K562 (cell line): ENCODE measurements around the gene AKAP12. TPM values are rescaled to one million over a fixed set of nuclear protein-coding genes. Genes with fewer than 3 reads are reported as not detected.
A peak's percentile ranks its signal among the peaks of the same experiment; 100 is the strongest.

Experiments
- ATAC-seq: fragments of 200-7000 bp; cut with Tn5 transposase; 3 replicates; pipeline ENCODE4 v1.9.1; 2020; ENCODE audit warnings: moderate library complexity
- BruUV-seq: library from RNA; stranded (reverse); fragments of 400-500 nt; replicated peaks from 2 replicates; lab custom pipeline; 2021; lab: Mats Ljungman, UMichigan
- CTCF ChIA-PET: fragments of 300-600 bp; formaldehyde crosslinking; extraction: SDS; loops from one replicate; lab custom pipeline; 2021; ENCODE audit warnings: low intra/inter-chr PET ratio; lab: Yijun Ruan, JAX
- POLR2A ChIA-PET: fragments of 300-600, 350-650 bp; sonication (Branson Sonifier 250); formaldehyde crosslinking; extraction: SDS; loops from one replicate; lab custom pipeline; 2021; ENCODE audit warnings: antibody characterized with exemption, inconsistent platforms; lab: Yijun Ruan, JAX
- DNase-seq, 4 experiments: peaks; one replicate each; pipeline versions ENCODE4 v3.0.0 to v3.0.0-alpha.2; 2011 to 2018; ENCODE audit warnings: low spot score in 3 of 4, mixed read lengths in 3 of 4; ENCODE audit errors: extremely low read depth in 1 of 4
- FAIRE-seq: peaks from 2 replicates; lab custom pipeline; 2011; peaks lifted over from hg19 to GRCh38; lab: Jason Lieb, UNC
- H2AFZ ChIP-seq: 2 replicates; pipeline ENCODE4 v1.6.0; 2011; ENCODE audit warnings: low read depth, low read length, control low read depth, inconsistent platforms
- H3K27ac ChIP-seq: fragments of 200-600 bp; 3 replicates; pipeline ENCODE4 v1.8.0; 2011; ENCODE audit warnings: low read depth, mild to moderate bottlenecking, control low read depth, inconsistent platforms, low read length, moderate library complexity, mixed read lengths; ENCODE audit errors: extremely low read depth
- H3K27me3 ChIP-seq, 2 experiments: fragments of 300-600 bp in 1 of 2; 2 replicates in 1 of 2; 3 replicates in 1 of 2; pipeline versions ENCODE4 v1.6.0 to v1.8.0; 2011; ENCODE audit warnings: inconsistent platforms in 2 of 2, low read length in 2 of 2, mild to moderate bottlenecking in 1 of 2, mixed read lengths in 1 of 2, moderate library complexity in 1 of 2; ENCODE audit not compliant: control insufficient read depth in 2 of 2, insufficient read depth in 2 of 2
- H3K36me3 ChIP-seq: fragments of 300-600 bp; 3 replicates; pipeline ENCODE4 v1.8.0; 2011; ENCODE audit warnings: mild to moderate bottlenecking, low read length, inconsistent platforms; ENCODE audit not compliant: control insufficient read depth, insufficient read depth
- H3K4me1 ChIP-seq, 2 experiments: fragments of 200-600 bp in 1 of 2; replicated peaks in 1 of 2; 2 replicates in 1 of 2; 3 replicates in 1 of 2; pipeline versions ENCODE4 v1.5.1 to v1.8.0; 2011; ENCODE audit warnings: inconsistent platforms in 2 of 2, low read length in 2 of 2, mild to moderate bottlenecking in 1 of 2, mixed read lengths in 1 of 2, moderate library complexity in 1 of 2; ENCODE audit not compliant: control insufficient read depth in 2 of 2, insufficient read depth in 2 of 2
- H3K4me2 ChIP-seq: 2 replicates; pipeline ENCODE4 v1.6.1; 2011; ENCODE audit warnings: low read length, control low read depth, inconsistent platforms, mixed read lengths; ENCODE audit not compliant: insufficient read depth
- H3K4me3 ChIP-seq: fragments of 200-600 bp; sonication (generic), shearing (Covaris generic); 2 replicates; pipeline ENCODE4 v1.5.1; 2016; ENCODE audit warnings: control low read depth, inconsistent platforms
- H3K79me2 ChIP-seq: fragments of 200-600 bp; 3 replicates; pipeline ENCODE4 v1.8.0; 2011; ENCODE audit warnings: low read length, inconsistent platforms; ENCODE audit not compliant: control insufficient read depth, insufficient read depth
- H3K9ac ChIP-seq, 2 experiments: 2 replicates each; pipeline versions ENCODE4 v1.6.0 to v1.6.1; 2011; ENCODE audit warnings: low read depth in 2 of 2, low read length in 2 of 2, control low read depth in 1 of 2, inconsistent platforms in 1 of 2, mild to moderate bottlenecking in 1 of 2, mixed read lengths in 1 of 2; ENCODE audit not compliant: insufficient read depth in 1 of 2
- H3K9me1 ChIP-seq: one replicate; pipeline ENCODE4 v1.6.0; 2011; ENCODE audit warnings: inconsistent platforms, mild to moderate bottlenecking, low read length, moderate library complexity; ENCODE audit not compliant: control insufficient read depth, insufficient read depth
- H3K9me3 ChIP-seq: replicated peaks from 2 replicates; pipeline ENCODE4 v1.5.1; 2011; ENCODE audit warnings: low read depth, low read length, inconsistent platforms; ENCODE audit not compliant: control insufficient read depth, insufficient read depth
- H4K20me1 ChIP-seq: replicated peaks from 2 replicates; pipeline ENCODE4 v1.6.1; 2011; ENCODE audit warnings: low read length, inconsistent platforms, mixed read lengths; ENCODE audit not compliant: control insufficient read depth, insufficient read depth
- SAFB ChIP-seq: fragments of 200-400 bp; formaldehyde crosslinking; IDR thresholded peaks from 2 replicates; pipeline ENCODE4 v1.6.1; 2017; ENCODE audit warnings: low read depth, low read length, borderline replicate concordance
- SPI1 ChIP-seq: IDR thresholded peaks from 2 replicates; pipeline ENCODE4 v1.6.1; 2011; ENCODE audit warnings: low read depth, low read length, control low read depth, borderline replicate concordance
- ZNF121 ChIP-seq: sonication (generic); formaldehyde crosslinking; conservative IDR thresholded peaks from 2 replicates; pipeline ENCODE4 v1.8.0; 2022; ENCODE audit warnings: missing genetic modification reagents
- ZNF717 ChIP-seq: fragments of 250-450 bp; sonication (Bioruptor Pico); IDR thresholded peaks from 2 replicates; pipeline ENCODE4 v1.5.0; 2021
- WGBS: fragments of 100-300 bp; shearing (Covaris generic); methylation state at CpG from one replicate; pipeline ENCODE4 v1.1.6; 2016; ENCODE audit warnings: low coverage, mixed read lengths; ENCODE audit not compliant: insufficient coverage; ENCODE audit errors: missing lambda C conversion rate; 5-methylcytosine and 5-hydroxymethylcytosine counted together
- in situ Hi-C: fragments of 300-500 bp; cut with MboI; formaldehyde crosslinking; loops from 4 replicates; pipeline ENCODE4 v1.15.0; 2018; ENCODE audit warnings: inconsistent platforms, mixed read lengths
- intact Hi-C: fragments of 100-400 bp; cut with micrococcal nuclease; formaldehyde crosslinking; loops from 2 replicates; pipeline ENCODE4 v1.14.2; 2022
- polyA plus RNA-seq, 8 experiments: library from polyadenylated mRNA; depleted of rRNA in 4 of 8; stranded (reverse) in 5 of 8; unstranded in 3 of 8; fragments of >200 nt; fragmentation: Nextera tagmentation in 2 of 8; fragmentation: Illumina TruSeq in 1 of 8; extraction: Ambion mirVana in 2 of 8; extraction: Trizol in 1 of 8; gene quantifications; 2 replicates each; pipeline versions ENCODE4 v1.2.1 to v1.2.3, GENCODE V29; 2011 to 2014; ENCODE audit warnings: inconsistent platforms in 1 of 8, missing spikeins in 1 of 8
- total RNA-seq, 7 experiments: library from RNA; depleted of rRNA in 6 of 7; stranded (reverse); fragments of >200 nt in 6 of 7; fragmentation: Illumina TruSeq in 2 of 7; extraction: Trizol in 2 of 7; gene quantifications; 2 replicates each; pipeline versions ENCODE4 v1.2.1 to v1.2.3, GENCODE V29; 2011 to 2021; ENCODE audit warnings: low replicate concordance in 1 of 7

AKAP12 gene
- total and polyA plus RNA-seq, 9 of the 15 experiments (the other 6 are each of a cell fraction or from before 2014, with no cell fraction given), result 0.08 to 2.0 (median 0.62) TPM

DNA sequence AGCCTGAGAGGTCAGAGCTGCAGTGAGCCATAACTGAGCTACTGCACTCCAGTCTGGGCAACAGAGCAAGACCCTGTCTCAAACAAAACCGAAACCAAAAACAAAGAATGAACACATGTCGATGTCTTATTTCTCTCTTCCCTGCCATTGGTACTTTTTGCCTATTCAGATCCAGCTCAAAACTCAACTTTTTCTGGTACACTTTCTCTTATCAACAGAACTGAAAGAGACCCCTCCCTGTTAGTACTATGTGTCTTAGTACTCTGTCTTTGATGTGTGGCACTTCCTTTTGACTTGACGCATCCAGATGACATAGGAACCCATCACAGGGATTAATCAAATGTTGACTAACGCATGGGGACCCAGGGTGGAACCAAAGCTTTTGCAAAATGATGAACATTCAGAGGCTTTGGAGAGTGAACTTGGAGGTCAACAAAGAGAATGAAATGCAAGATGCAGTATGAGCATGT, 44.8 kb downstream of the AKAP12 start:
- CTCF ChIA-PET, result no interaction called here

DNA sequence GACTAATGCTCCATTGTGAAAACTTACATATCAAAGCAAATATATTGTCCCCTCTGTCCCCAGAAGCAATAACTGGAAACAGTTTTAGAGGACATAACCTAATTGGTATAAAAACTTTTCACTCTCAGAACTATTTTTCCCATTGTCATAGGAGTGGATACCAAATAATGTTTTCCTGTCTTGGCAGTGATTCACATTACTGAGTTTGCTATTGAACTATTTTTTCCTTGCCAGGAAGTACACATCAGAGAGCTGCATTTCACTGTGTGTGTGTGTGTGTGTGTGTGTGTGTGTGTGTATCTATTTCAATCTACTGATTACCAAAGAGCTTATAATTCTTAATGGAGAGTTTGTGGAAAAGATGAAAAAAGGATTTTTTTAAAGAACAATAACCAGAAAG, 45.4 kb downstream of the AKAP12 start:
- ATAC-seq (no peak), DNase-seq (no peak)
- Histone ChIP-seq H3K27me3 (peaks cover 46 to 66% of the 10 kb centered on the region in 2 experiments), H3K9me1 (no peaks in the 10 kb centered on the region), H3K9me3 (no peaks in the 10 kb centered on the region), H3K27ac (no peak overlapping the region)
- BruUV-seq, result no TSS peak
- in situ Hi-C loops, result no loop called here
- TF ChIP-seq SPI1, result no peak
- TF ChIP-seq, all 486 proteins: peak for 0
- Histone ChIP-seq H3K4me1 (no peaks in the 10 kb centered on the region; a peak in 1 of 5 replicates), H3K4me2 (no peak overlapping the region), H4K20me1 (0 out of 2 replicates have a peak, but pooled peaks cover 3% of the 10 kb centered on the region), H3K9ac (no peak overlapping the region), H3K36me3 (no peaks in the 10 kb centered on the region), H3K79me2 (no peaks in the 10 kb centered on the region), H2AFZ (no peak overlapping the region), H3K4me3 (no peak overlapping the region)
- CTCF ChIA-PET, result no interaction called here
- POLR2A ChIA-PET, result interaction anchor here (1.9 kb wide), 1 partner anchor 10 kb away, joined by 7 read pairs; no protein-coding TSS in a partner anchor
- intact Hi-C loops, result no loop called here
- no peak for FAIRE-seq

More for the DNA sequence above, 44.8 kb downstream of the AKAP12 start:
- WGBS, result 0% methylated on average over 4 of the region's 4 CpGs
- intact Hi-C loops (no loop called here), in situ Hi-C loops (no loop called here)
- no peak for FAIRE-seq
- H3K36me3 ChIP-seq, result no peaks in the 10 kb centered on the region
- no peak for ATAC-seq
- no peaks in the 10 kb centered on the region for H4K20me1 ChIP-seq
- BruUV-seq, result no TSS peak
- DNase-seq, result no peak
- TF ChIP-seq ZNF717 (CRISPR knock-in tag), result no peak
- peak; percentile 59; the same call in 1 of the 2 replicates for TF ChIP-seq ZNF121 (CRISPR knock-in tag)
- no peak for TF ChIP-seq SPI1
- TF ChIP-seq SAFB, result no peak
- no peak overlapping the region for H3K4me3 ChIP-seq
- H3K9me1 ChIP-seq, result no peaks in the 10 kb centered on the region
- POLR2A ChIA-PET, result interaction anchor here (0.9 to 1.9 kb wide), 2 partner anchors 10 to 12 kb away, joined by 3 to 7 read pairs; no protein-coding TSS in a partner anchor
- no peaks in the 10 kb centered on the region for H3K79me2 ChIP-seq
- H3K27ac ChIP-seq, result no peak overlapping the region
- H3K4me1 ChIP-seq, result no peaks in the 10 kb centered on the region; a peak in 1 of 5 replicates
- no peak overlapping the region for H3K9ac ChIP-seq
- no peaks in the 10 kb centered on the region for H3K9me3 ChIP-seq
- no peak overlapping the region for H2AFZ ChIP-seq
- H3K27me3 ChIP-seq, result peaks cover 40 to 61% of the 10 kb centered on the region in 2 experiments
- H3K4me2 ChIP-seq, result peak overlapping the region; percentile 43
